Stimulated activated CD4-positive, alpha-beta T cell treated with anti-CD3 and anti-CD28 coated beads, Interleukin-12 subunit alpha, Interleukin-12 subunit beta, amount 100 ng/mL, for 24 hours (primary cell): Measurements from ENCODE around the gene EME1.

Experiments
- DNase-seq, 2 experiments: peaks; one replicate each; pipeline ENCODE4 v3.0.0-alpha.2; 2020; ENCODE audit warnings: low read depth in 2 of 2

EME1 gene

DNA sequence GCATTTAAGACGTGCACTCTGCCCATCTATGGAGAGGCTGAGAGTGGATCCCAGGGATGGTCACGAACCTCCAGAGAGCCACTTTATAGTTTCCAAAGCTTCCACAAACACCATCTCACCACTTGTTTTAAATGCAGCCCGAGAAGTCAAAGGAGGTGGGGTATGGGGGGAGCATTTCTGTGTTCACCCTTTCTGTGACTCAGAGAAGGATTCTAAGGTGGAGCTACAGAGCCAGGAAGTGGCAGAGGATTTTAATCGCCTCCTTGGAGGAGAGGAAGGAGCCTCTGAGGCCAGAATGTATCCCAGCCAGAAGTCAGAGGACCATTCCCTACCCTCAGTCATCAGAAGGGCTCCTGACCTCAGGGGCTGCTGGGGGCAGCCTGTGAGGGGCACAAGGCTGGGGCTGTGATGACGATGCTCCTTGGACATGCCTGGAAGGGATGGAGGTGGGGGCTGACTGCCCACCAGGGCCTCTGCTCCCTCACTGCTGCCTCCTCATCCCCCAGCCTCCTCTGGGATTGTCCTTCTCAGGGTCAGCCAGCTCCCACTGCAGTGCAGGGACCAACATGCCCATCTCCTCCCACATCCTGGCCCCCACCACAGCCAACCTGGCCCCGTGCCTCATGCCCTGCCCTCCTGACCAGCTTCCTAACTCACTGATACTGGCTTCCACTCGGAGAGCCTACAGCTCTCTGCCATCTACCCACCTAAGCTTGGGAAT lies 24.3 kb upstream of the EME1 start:
- no peak for DNase-seq

DNA sequence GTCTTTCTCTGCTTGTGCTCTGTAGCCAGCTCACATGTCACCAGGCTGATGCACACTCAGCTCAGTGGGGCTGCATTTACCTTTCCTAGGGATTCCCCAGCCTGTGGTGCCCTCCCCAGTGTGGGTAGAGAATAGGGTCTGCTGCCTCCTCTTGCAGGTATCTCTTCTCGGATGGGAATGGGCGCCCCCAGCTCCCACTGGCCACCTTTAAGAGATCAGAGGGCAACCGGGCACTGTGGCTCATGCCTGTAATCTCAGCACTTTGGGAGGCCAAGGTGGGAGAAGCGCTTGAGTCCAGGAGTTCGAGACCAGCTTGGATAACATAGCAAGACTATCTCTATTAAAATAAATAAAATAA lies 23.8 kb upstream of the EME1 start:
- DNase-seq = no peak

DNA sequence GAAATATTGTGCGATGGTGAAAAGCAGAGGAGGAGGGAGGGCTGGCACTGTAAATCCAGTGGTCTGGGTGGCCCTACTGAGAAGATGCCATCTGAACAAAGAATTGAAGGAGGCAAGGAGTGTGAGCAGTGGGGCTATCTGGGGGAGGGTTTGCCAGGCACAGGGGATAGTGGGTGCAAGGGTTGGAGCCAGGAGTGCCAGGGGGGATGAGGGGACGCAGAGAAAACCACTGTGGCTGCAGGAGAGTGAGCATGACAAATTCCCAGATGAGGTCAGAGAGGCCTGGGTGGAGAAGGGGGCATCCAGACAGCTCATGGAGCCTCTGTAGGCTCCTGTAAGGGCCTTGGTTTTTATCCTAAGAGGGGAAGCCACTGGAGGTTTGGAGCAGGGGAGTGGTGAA lies 22.3 kb upstream of the EME1 start:
- DNase-seq = no peak

DNA sequence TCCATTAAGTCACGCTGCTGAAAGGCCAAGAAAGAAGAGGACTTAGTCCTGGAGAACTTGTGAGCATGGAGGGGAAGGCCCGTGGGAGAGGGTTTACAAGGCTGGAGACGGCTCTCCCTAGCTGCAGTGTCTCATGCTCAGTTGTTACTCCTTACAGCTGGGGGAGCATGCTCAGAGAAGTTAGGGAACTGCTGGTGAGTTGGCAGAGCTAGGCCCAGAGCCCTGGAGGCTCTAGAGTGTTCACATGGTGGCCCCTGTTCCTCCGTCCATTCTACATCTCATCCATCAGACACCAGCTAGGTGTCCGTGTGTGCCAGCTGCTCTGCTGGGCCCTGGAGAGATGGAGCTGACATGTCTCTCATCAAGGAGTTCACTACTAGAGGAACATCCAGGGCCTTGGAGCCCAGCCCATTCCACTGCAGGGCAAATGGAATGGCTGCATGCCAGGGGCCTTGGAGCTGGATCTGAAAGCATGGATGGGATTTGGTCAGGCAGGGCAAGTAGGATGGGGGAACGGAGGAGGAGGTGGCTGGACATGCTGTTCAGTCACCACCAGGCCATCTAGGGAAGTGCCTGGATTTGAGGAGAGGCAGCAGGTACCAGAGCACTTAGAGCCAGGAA lies 20.8 kb upstream of the EME1 start:
- DNase-seq = no peak

DNA sequence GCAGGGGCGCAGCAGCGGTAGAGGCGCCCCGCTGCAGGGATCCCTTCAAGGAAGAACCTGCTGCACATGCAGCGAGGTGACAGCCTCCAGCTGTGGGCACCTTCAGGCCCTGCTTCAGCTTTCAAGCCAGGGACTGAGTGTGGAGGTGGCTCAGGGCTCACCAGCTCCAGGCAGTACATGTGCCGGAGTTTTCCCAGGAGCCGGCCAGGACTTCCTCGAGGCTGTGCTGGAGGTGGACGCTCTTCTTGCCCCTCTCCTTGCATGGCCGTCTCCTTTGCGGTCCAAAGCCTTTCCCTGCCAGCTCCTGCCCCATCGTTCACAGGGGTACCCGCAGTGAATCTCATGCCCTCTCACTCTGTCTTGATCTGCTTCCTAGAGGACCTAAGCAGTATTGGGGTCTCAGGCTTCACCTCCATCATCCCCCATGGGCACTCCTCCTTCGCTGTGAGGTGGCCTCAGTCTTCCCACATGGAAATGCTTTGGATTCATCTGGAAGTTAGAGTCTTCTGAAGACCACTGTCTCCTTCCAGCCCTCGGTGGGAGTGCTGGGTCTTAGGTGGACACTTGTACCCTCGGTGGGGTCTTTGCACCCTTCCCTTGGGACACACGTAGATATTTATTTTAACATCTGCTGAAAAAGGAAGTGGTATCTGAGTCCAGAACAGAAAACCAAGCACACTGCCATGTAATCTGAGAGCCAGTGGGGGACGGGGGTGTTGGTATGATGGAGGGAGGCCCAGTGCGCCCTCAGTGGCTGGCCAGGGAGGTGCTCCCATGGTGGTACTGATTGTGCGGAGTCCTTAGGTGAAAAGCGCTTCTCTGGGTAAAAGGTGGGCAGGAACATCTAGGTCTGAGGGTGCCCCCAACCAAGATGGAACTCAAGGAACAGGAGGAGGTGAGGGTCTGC lies 20.1 kb upstream of the EME1 start:
- DNase-seq = no peak

DNA sequence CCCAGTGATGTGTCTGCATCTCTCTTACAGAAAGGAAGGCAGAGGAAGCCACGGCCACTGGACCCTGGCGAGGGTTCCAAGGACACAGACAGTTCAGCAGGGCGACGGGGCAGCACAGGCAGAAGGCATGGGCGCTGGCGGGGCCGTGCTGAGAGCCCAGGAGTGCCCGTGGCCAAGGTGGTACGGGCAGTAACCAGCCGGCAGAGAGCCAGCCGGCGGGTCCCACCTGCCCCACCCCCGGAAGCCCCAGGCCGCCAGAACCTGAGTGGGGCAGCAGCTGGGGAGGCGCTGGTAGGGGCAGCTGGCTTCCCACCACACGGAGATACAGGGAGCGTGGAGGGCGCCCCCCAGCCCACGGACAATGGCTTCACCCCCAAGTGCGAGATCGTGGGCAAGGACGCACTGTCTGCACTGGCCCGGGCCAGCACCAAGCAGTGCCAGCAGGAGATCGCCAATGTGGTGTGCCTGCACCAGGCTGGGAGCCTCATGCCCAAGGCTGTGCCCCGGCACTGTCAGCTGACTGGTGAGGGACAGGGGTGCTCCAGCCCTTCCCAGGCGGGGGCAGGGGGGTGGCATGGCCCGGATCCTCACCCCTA lies 19.3 kb upstream of the EME1 start:
- no peak for DNase-seq

DNA sequence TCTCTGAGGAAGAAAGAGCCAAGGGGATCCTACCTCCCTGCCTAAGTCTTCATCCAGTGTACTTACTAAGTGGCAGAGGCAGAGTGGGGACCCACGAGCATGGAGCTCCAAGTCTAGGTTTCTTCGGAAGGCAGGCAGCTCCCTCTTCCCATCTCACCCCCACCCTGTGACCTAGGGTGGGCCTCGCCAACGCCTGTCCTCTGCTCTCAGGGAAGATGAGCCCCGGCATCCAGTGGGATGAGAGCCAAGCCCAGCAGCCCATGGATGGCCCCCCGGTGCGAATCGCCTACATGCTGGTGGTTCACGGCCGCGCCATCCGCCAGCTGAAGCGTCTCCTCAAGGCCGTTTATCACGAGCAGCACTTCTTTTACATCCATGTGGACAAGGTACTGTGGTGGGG lies 18.8 kb upstream of the EME1 start:
- no peak for DNase-seq

DNA sequence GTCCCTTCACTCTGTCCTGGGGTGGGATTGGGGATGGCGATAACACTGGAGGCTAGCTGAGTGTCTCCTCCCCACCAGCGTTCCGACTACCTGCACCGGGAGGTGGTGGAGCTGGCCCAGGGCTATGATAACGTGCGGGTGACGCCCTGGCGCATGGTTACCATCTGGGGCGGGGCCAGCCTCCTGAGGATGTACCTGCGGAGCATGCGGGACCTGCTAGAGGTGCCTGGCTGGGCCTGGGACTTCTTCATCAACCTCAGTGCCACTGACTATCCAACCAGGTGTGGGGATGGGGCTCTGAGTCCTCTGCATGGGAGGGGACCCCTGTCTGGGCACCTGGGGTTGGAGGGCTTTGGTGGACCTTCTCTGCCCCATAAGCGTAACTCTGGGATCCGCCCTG lies 18.3 kb upstream of the EME1 start:
- DNase-seq = no peak

DNA sequence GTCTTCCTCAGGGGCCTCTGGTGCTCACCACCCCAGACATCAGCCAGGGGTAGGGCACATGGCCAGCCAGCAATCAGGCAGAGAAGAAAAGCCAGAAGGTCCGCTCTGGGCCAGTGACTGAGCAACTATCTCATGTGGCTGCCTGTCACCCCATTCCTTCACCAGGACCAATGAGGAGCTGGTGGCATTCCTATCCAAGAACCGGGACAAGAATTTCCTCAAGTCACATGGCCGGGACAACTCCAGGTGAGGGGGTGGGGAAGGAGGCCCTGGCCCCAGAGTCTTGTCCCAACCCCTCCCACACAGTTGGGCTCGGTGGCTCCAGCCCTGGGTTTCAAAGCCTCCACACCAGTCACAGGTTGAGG lies 17.7 kb upstream of the EME1 start:
- DNase-seq = no peak

DNA sequence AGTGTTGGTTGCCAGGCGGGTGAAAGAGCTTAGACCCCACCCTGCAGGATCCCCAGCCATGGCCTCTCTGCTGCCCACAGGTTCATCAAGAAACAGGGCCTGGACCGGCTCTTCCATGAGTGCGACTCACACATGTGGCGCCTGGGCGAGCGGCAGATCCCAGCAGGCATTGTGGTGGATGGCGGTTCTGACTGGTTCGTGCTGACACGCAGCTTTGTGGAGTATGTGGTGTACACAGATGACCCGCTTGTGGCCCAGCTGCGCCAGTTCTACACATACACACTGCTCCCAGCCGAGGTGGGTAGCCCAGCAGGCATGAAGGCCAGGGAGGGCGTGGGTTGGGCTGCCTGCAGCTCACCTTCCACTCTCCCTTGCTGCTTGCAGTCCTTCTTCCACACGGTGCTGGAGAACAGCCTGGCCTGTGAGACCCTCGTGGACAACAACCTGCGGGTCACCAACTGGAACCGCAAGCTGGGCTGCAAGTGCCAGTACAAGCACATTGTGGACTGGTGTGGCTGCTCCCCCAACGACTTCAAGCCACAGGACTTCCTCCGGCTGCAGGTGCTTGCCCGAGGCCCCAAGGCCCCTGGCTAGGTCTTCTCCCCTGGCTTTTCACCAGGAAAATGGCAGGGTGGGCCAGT lies 17.2 kb upstream of the EME1 start:
- no peak for DNase-seq

DNA sequence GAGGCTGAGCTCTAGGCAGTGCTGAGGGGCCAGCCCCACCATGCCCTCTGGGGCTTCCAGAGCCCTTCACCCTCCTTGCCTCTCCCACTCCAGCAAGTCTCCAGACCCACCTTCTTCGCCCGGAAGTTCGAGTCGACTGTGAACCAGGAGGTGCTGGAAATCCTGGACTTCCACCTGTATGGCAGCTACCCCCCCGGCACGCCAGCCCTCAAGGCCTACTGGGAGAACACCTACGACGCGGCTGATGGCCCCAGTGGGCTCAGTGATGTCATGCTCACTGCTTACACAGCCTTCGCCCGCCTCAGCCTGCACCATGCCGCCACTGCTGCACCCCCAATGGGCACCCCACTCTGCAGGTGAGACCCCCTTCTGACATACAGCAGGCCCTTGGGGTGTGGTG lies 16.6 kb upstream of the EME1 start:
- no peak for DNase-seq

DNA sequence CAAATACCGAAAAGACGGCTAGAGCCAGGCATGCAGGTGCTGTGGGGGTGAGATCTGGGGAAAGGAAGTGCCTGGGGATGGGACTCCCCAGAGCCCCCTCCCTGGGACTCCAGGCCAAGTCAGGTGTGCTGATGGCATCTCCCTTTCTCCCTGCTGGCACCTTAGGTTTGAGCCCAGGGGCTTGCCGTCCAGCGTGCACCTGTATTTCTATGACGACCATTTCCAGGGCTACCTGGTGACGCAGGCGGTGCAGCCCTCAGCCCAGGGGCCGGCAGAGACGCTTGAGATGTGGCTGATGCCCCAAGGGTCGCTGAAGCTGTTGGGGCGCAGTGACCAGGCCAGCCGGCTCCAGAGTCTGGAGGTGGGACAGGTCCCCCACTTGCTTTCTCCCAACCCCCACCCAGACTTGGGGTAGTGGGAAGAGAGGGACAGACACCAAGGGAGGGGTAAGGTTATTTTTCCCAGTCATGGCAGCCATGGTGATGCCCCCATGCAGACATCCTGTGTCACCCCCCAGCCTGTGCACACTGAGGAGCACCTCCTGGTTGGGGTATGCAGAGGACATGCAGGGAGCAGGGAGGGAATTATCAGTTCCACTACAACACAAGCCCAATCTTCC lies 16.0 kb upstream of the EME1 start:
- no peak for DNase-seq

DNA sequence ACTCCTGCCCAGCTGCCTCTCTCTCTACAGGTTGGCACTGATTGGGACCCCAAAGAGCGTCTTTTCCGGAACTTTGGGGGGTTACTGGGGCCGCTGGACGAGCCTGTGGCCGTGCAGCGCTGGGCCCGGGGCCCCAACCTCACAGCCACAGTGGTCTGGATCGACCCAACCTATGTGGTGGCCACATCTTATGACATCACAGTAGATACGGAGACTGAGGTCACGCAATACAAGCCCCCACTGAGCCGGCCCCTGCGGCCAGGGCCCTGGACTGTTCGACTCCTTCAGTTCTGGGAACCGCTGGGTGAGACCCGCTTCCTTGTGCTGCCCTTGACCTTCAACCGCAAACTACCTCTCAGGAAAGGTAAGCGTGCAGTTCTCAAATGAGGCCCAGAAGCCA lies 14.9 kb upstream of the EME1 start:
- no peak for DNase-seq

DNA sequence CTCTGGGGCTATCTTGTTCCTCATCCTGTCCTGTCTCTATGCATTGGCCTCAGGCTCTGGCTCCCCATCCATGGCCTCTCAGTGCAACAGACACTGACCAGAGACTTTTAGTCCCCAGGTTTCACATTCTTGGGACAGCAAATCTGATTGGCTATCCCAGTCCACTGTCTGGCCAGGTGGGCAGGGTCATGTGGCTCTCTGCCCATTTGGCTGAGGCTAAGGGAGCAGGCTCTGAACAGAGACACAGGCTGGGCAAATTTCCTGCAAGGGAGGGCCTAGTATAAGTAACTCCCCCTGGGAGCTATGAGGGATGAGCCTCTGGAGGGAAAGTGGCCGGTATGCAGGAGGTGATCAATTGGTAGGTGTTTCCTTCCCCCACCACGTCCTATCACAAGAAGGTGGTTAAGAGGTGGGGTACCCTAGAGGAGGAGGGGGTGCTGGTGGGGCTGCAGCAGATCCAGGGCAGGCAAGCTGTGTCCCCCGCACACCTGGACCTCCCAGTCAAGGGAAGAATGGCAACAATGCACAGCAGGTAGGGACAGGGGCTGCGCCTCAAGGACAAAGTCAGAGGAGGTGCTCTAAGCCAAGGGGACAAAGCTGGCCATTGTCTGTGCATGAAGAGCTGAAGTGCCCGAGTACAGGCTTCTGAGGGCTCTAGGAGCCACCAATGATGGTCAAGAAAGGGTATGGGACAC lies 13.9 kb upstream of the EME1 start:
- DNase-seq = no peak

DNA sequence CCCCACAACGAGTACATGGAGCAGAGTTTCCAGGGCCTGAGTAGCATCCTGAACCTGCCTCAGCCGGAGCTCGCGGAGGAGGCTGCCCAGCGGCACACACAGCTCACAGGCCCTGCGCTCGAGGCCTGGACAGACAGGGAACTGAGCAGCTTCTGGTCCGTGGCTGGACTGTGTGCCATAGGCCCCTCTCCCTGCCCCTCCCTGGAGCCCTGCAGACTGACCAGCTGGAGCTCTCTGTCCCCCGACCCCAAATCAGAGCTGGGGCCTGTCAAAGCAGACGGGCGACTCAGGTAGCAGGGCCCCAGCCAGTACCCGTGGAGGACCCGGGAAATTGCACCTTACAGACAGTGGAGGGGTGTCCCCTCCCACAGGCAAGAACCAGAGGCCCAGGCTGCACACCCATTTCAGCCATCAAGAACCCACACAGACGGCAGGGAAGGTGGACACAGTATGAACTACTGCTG lies 13.0 kb upstream of the EME1 start:
- no peak for DNase-seq

DNA sequence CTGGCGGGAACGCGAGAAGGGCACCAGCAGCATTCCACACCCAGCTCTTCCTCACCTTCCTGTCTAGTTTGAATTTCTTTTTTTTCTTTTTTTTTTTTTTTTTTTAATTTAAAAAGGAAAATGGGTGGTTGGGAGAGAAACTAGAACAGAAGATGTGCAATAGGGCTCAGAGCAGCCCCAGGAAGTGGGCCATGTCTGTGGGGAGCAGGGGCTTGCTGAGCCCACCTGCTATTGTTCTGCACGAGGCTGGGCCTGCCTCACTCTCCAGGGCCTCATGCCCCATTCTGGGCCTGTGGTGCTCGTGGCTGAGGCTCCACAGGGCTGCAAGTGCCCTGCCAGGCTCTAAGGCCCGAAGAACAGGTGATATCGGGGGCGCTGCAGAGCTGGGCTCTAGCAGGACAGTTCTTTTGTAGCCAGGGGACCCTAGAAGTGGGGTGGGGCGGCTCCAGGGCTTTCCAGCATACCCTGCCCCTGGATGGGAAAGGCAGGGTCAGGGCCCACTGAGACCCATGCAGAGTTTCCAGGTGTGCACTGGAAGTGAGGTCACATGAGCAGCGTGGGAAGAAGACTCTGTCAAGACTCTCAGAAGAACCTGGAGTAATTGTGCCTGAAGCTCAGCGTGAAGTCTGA lies 12.4 kb upstream of the EME1 start:
- no peak for DNase-seq

DNA sequence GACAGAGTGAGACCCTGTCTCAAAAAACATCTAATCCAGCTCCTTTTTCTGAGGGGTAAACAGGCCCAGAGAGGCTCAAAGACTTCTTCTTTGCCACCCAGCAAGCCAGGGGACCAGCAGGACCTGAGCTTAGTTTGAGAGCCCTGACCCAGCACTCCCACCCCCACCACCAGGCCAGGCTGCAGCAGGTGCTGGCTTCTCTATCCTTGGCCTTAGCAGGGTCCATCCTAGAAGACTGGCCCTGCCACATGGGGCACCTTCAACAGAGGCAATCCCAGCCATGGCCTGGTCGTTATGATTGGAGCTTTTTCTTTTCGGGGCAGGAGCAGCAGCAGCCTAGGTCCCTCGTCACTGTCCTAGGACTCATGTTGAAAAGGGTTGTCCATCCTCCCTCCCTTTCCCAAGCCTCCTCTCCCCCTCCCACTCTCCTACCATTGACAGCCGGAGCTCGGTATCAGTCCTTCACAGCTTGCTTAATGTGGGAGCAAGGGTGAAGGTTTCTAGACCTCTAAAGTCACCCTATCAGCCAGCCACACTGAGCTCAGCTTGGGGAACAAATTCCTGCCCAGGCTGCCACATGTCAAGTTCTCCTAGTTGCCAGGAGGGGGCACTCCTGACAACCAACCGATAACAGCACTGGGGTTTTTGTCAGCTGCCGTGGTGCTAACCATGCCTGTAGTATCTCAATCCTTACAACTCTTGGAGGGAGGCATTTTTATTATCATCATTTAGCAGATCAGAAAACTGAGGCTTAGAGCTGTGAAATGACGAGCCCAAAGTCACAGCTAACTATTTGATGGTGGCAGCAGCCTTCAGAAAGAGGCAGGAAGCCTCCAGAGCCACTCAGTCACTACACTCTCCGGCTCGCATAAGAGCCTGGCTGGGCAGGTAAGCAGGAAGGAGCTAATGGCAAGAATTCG lies 11.2 kb upstream of the EME1 start:
- peak in 1 of 2 experiments; percentile 37 for DNase-seq

DNA sequence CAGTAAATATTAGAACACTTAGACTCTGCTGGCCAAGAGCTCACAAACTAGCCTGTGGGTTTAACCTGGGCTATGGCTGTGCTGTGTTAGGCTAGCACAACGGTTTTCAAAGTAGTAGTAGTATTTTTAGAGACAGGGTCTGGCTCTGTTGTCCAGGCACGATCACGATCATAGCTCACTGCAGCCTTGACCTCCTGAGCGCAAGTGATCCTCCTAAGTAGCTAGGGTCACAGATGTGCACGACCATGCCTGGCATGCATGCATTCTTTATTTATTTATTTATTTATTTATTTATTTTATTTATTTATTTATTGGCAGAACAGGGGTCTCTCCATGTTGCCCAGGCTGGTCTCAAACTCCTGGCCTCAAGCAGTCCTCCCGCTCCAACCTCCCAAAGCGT lies 10.4 kb upstream of the EME1 start:
- no peak for DNase-seq
